ENCODE results near the gene RRP12. TPM values are rescaled to one million over a fixed set of nuclear protein-coding genes. Genes with fewer than 3 reads are reported as not detected.

The RRP12 gene
- total and polyA plus RNA-seq, 9 of the 15 experiments (the other 6 are each of a cell fraction or from before 2014, with no cell fraction given), result 4.6 to 68.2 (median 21.8) TPM

DNA sequence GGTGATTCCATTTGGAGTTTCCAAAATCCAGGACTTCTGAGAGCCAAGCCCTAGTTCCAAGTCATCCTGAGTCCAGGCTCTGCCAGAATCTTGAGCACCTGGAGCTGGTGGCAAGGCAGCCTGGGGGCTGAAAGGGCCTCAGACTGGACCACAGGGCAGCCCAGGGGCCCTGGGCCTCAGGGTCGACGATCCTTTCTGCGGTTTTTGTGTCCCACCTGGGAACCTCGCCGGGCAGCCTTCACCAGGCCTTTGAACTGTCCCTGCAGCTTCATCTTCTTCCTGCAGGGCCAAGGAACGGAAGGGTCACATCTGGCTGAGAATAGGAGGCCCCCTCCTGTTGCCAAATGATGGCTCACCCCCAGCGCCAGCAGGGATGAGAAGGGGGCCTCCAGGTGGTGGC lies 44.2 kb downstream of the RRP12 start:
- no peak overlapping the region for H2AFZ ChIP-seq (ENCODE audit: low read depth, low read length)
- in situ Hi-C loops (cut with MboI), result loop anchor here (10.0 kb wide), 1 partner anchor 282 kb away; no protein-coding TSS in a partner anchor
- POLR2A ChIA-PET, result interaction anchor here (1.0 to 1.1 kb wide), 2 partner anchors 24 to 78 kb away, joined by 3 read pairs; no protein-coding TSS in a partner anchor
- no peaks in the 10 kb centered on the region for H3K9me3 ChIP-seq (replicated peaks; ENCODE audit: control insufficient read depth, insufficient read depth, low read depth, low read length)
- peaks cover 60% of the 10 kb centered on the region; the same call in 2 of the 3 replicates for H3K36me3 ChIP-seq (ENCODE audit: control insufficient read depth, insufficient read depth, low read length)
- no peaks in the 10 kb centered on the region for H3K9me1 ChIP-seq (ENCODE audit: control insufficient read depth, insufficient read depth, low read length)
- H3K4me3 ChIP-seq, result no peak overlapping the region
- H4K20me1 ChIP-seq (replicated peaks; ENCODE audit: control insufficient read depth, insufficient read depth, low read length), result no peaks in the 10 kb centered on the region
- intact Hi-C loops (cut with micrococcal nuclease), result loop anchor here (5.0 kb wide), 1 partner anchor 285 kb away; no protein-coding TSS in a partner anchor
- no peak overlapping the region for H3K9ac ChIP-seq (ENCODE audit: insufficient read depth in 1 of 2, low read depth in 2 of 2, low read length in 2 of 2)
- no peak overlapping the region for H3K4me2 ChIP-seq (ENCODE audit: insufficient read depth, low read length)
- no peaks in the 10 kb centered on the region for H3K79me2 ChIP-seq (ENCODE audit: control insufficient read depth, insufficient read depth, low read length)
- TSS peak; percentile 72 for BruUV-seq (replicated peaks)
- H3K4me1 ChIP-seq (replicated peaks in 1 of 2; ENCODE audit: control insufficient read depth in 2 of 2, insufficient read depth in 2 of 2, low read length in 2 of 2), result no peaks in the 10 kb centered on the region; a peak in 1 of 5 replicates
- WGBS (ENCODE audit: insufficient coverage, low coverage, missing lambda C conversion rate), result 94% methylated on average over 3 of the region's 7 CpGs
- DNase-seq (ENCODE audit: extremely low read depth in 1 of 4, low spot score in 3 of 4) (no peak), ATAC-seq (no peak), FAIRE-seq (no peak)
- no peaks in the 10 kb centered on the region for H3K27me3 ChIP-seq (ENCODE audit: control insufficient read depth in 2 of 2, insufficient read depth in 2 of 2, low read length in 2 of 2)
- CTCF ChIA-PET (ENCODE audit: low intra/inter-chr PET ratio), result no interaction called here
- H3K27ac ChIP-seq (ENCODE audit: extremely low read depth, low read depth, low read length), result no peak overlapping the region
- TF ChIP-seq, protein P1, sequence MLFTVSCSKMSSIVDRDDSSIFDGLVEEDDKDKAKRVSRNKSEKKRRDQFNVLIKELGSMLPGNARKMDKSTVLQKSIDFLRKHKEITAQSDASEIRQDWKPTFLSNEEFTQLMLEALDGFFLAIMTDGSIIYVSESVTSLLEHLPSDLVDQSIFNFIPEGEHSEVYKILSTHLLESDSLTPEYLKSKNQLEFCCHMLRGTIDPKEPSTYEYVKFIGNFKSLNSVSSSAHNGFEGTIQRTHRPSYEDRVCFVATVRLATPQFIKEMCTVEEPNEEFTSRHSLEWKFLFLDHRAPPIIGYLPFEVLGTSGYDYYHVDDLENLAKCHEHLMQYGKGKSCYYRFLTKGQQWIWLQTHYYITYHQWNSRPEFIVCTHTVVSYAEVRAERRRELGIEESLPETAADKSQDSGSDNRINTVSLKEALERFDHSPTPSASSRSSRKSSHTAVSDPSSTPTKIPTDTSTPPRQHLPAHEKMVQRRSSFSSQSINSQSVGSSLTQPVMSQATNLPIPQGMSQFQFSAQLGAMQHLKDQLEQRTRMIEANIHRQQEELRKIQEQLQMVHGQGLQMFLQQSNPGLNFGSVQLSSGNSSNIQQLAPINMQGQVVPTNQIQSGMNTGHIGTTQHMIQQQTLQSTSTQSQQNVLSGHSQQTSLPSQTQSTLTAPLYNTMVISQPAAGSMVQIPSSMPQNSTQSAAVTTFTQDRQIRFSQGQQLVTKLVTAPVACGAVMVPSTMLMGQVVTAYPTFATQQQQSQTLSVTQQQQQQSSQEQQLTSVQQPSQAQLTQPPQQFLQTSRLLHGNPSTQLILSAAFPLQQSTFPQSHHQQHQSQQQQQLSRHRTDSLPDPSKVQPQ (CRISPR knock-in tag; IDR thresholded peaks at IDR 0.05; ENCODE audit: borderline replicate concordance), result no peak
- TF ChIP-seq BRF1 (IDR thresholded peaks at IDR 0.05; ENCODE audit: borderline replicate concordance, extremely low read depth, insufficient read length), result no peak
- no peak for TF ChIP-seq DACH1 (IDR thresholded peaks at IDR 0.05; ENCODE audit: partially characterized antibody)
- no peak for TF ChIP-seq ELF1 (tag; IDR thresholded peaks at IDR 0.05)
- TF ChIP-seq, protein P2, sequence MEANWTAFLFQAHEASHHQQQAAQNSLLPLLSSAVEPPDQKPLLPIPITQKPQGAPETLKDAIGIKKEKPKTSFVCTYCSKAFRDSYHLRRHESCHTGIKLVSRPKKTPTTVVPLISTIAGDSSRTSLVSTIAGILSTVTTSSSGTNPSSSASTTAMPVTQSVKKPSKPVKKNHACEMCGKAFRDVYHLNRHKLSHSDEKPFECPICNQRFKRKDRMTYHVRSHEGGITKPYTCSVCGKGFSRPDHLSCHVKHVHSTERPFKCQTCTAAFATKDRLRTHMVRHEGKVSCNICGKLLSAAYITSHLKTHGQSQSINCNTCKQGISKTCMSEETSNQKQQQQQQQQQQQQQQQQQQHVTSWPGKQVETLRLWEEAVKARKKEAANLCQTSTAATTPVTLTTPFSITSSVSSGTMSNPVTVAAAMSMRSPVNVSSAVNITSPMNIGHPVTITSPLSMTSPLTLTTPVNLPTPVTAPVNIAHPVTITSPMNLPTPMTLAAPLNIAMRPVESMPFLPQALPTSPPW (CRISPR knock-in tag; IDR thresholded peaks at IDR 0.05), result no peak
- TF ChIP-seq BRCA1 (IDR thresholded peaks at IDR 0.05), result no peak
- TF ChIP-seq BRCA1 (CRISPR knock-in tag; IDR thresholded peaks at IDR 0.05), result no peak
- TF ChIP-seq ZNF551 (CRISPR knock-in tag; IDR thresholded peaks at IDR 0.05), result no peak
- no peak for TF ChIP-seq EP400 (IDR thresholded peaks at IDR 0.05)
- no peak for TF ChIP-seq FOXJ2 (tag; IDR thresholded peaks at IDR 0.05)
- no peak for TF ChIP-seq JUND (IDR thresholded peaks at IDR 0.05; ENCODE audit: borderline replicate concordance, low read depth, low read length)
- no peak for TF ChIP-seq JUND (tag; IDR thresholded peaks at IDR 0.05; ENCODE audit: borderline replicate concordance, low read depth, low read length)
- TF ChIP-seq ZNF23 (CRISPR knock-in tag; IDR thresholded peaks at IDR 0.05), result no peak
- TF ChIP-seq ZNF740 (CRISPR knock-in tag; IDR thresholded peaks at IDR 0.05), result no peak
- TF ChIP-seq ZNF740 (tag; IDR thresholded peaks at IDR 0.05), result no peak
- no peak for TF ChIP-seq ATF1 (CRISPR knock-in tag; IDR thresholded peaks at IDR 0.05)
- TF ChIP-seq ATF1 (tag; IDR thresholded peaks at IDR 0.05), result no peak

Measured in K562 (cell line).